ENCODE results near the gene KIF19. TPM values are rescaled to one million over a fixed set of nuclear protein-coding genes. Genes with fewer than 3 reads are reported as not detected.

Gene KIF19
- total and polyA plus RNA-seq, 4 donors, result 0.42 to 2.1 (median 0.83) TPM

GRCh38 chr17:74396567-74396966 is 70.5 kb downstream of the KIF19 start:
- no peaks in the 10 kb centered on the region for H3K36me3 ChIP-seq (ENCODE audit: control insufficient read depth in 4 of 4, insufficient read depth in 3 of 4, low read depth in 1 of 4, low read length in 3 of 4)
- 91% methylated on average over 4 of the region's 4 CpGs for WGBS
- no peak overlapping the region for H3K9ac ChIP-seq (ENCODE audit: low read depth in 1 of 2, low read length in 2 of 2)
- H3K9me3 ChIP-seq (ENCODE audit: control insufficient read depth in 4 of 4, low read length in 3 of 4), result no peaks in the 10 kb centered on the region
- H3K27ac ChIP-seq (ENCODE audit: low read depth in 1 of 2, low read length in 2 of 2), result no peak overlapping the region
- no peaks in the 10 kb centered on the region for H3K27me3 ChIP-seq (ENCODE audit: control insufficient read depth in 4 of 4, insufficient read depth in 4 of 4, low read length in 3 of 4)
- no peaks in the 10 kb centered on the region for H3K4me1 ChIP-seq (ENCODE audit: control insufficient read depth in 4 of 4, insufficient read depth in 4 of 4, low read length in 3 of 4)
- no peak overlapping the region for H3K4me3 ChIP-seq (ENCODE audit: low read depth in 1 of 3, low read length in 3 of 3)
- TF ChIP-seq FOXA1 (IDR thresholded peaks at IDR 0.05), result no peak
- no peak for TF ChIP-seq CTCF (IDR thresholded peaks at IDR 0.05; ENCODE audit: low read depth, low read length, missing input control)
- TF ChIP-seq ATF3 (IDR thresholded peaks at IDR 0.05), result no peak
- no peak for TF ChIP-seq SP1 (IDR thresholded peaks at IDR 0.05)
- TF ChIP-seq JUND (IDR thresholded peaks at IDR 0.05), result no peak
- DNase-seq (ENCODE audit: low spot score), result no peak

GRCh38 chr17:74402048-74402447 is 76.0 kb downstream of the KIF19 start:
- Histone ChIP-seq H3K27me3 (ENCODE audit: control insufficient read depth in 4 of 4, insufficient read depth in 4 of 4, low read length in 3 of 4) (no peaks in the 10 kb centered on the region), H3K9ac (ENCODE audit: low read depth in 1 of 2, low read length in 2 of 2) (no peak overlapping the region), H3K4me1 (ENCODE audit: control insufficient read depth in 4 of 4, insufficient read depth in 4 of 4, low read length in 3 of 4) (no peaks in the 10 kb centered on the region), H3K9me3 (ENCODE audit: control insufficient read depth in 4 of 4, low read length in 3 of 4) (no peaks in the 10 kb centered on the region), H3K4me3 (ENCODE audit: low read depth in 1 of 3, low read length in 3 of 3) (no peak overlapping the region), H3K36me3 (ENCODE audit: control insufficient read depth in 4 of 4, insufficient read depth in 3 of 4, low read depth in 1 of 4, low read length in 3 of 4) (no peaks in the 10 kb centered on the region), H3K27ac (ENCODE audit: low read depth in 1 of 2, low read length in 2 of 2) (no peak overlapping the region)
- no peak for DNase-seq (ENCODE audit: low spot score)
- TF ChIP-seq ZBTB33 (IDR thresholded peaks at IDR 0.05), result no peak
- TF ChIP-seq EGR1 (IDR thresholded peaks at IDR 0.05; ENCODE audit: low read depth in 2 of 2), result no peak
- no peak for TF ChIP-seq GABPA (IDR thresholded peaks at IDR 0.05 in 1 of 2, conservative IDR thresholded peaks at IDR 0.05 in 1 of 2)
- no peak for TF ChIP-seq RXRA (IDR thresholded peaks at IDR 0.05)
- no peak for TF ChIP-seq FOXA2 (IDR thresholded peaks at IDR 0.05)
- TF ChIP-seq RAD21 (IDR thresholded peaks at IDR 0.05), result no peak
- TF ChIP-seq ATF3 (IDR thresholded peaks at IDR 0.05), result no peak
- no peak for TF ChIP-seq REST (IDR thresholded peaks at IDR 0.05)
- no peak for TF ChIP-seq CTCF (IDR thresholded peaks at IDR 0.05; ENCODE audit: low read depth, low read length, missing input control)
- no peak for TF ChIP-seq HNF4G (IDR thresholded peaks at IDR 0.05)
- 95% methylated on average over 7 of the region's 7 CpGs for WGBS

Measured in liver (tissue), 9 donors.